Measurements from ENCODE around the gene EPHB2.

DNA sequence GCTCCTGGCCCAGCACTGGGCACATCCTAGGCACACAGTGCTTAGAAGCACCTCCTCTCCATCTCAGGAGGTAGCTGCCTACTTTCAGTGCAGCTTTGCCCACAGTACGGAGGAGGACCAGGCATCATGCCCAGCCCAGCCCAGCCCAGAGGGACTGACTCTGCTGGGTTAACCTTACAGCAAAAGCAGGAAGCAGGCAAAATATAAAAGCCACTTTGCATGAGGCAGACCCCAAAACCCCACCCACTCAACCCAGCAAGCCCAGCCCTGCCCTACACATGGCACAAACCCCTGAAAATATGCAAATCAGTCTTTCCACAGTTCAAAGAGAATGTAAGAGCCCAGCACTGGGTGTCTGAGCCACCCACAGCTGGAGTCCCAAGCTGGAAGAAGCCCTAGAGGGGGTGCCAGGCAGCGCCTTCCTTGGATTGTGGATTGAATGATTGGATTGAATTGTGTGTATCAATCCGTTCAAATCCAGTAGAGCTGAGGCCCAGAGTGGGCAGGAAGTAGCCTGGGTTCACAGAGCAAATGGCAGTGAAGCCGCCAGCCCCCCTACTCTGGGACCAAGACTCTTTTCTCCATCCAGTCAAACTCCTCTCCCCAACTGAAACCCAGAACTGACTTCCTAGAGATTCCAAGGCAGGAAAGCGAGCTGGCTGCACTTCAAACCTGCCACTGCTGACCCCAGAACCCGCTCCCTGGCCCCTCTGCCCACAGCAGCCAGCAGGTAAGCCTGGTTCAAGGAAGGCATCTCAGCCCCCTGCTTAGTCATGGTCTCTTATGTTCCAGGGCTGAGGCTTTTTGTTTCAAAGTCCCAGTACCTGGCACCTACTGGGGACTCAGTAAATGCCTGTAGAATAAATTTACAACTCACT, 144.3 kb downstream of the EPHB2 start:
- TF ChIP-seq, protein P1, sequence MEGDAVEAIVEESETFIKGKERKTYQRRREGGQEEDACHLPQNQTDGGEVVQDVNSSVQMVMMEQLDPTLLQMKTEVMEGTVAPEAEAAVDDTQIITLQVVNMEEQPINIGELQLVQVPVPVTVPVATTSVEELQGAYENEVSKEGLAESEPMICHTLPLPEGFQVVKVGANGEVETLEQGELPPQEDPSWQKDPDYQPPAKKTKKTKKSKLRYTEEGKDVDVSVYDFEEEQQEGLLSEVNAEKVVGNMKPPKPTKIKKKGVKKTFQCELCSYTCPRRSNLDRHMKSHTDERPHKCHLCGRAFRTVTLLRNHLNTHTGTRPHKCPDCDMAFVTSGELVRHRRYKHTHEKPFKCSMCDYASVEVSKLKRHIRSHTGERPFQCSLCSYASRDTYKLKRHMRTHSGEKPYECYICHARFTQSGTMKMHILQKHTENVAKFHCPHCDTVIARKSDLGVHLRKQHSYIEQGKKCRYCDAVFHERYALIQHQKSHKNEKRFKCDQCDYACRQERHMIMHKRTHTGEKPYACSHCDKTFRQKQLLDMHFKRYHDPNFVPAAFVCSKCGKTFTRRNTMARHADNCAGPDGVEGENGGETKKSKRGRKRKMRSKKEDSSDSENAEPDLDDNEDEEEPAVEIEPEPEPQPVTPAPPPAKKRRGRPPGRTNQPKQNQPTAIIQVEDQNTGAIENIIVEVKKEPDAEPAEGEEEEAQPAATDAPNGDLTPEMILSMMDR (conservative IDR thresholded peaks at IDR 0.05; ENCODE audit: low read depth, low read length) = no peak
- TF ChIP-seq, protein P2, sequence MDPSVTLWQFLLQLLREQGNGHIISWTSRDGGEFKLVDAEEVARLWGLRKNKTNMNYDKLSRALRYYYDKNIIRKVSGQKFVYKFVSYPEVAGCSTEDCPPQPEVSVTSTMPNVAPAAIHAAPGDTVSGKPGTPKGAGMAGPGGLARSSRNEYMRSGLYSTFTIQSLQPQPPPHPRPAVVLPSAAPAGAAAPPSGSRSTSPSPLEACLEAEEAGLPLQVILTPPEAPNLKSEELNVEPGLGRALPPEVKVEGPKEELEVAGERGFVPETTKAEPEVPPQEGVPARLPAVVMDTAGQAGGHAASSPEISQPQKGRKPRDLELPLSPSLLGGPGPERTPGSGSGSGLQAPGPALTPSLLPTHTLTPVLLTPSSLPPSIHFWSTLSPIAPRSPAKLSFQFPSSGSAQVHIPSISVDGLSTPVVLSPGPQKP (IDR thresholded peaks at IDR 0.05; ENCODE audit: borderline replicate concordance, low read depth, low read length) = no peak
- no peak for TF ChIP-seq RCOR1 (IDR thresholded peaks at IDR 0.05; ENCODE audit: insufficient replicate concordance, low read length)
- no peak for TF ChIP-seq POLR2A (IDR thresholded peaks at IDR 0.05; ENCODE audit: low read depth, low read length)
- no peak for TF ChIP-seq MAFK (IDR thresholded peaks at IDR 0.05; ENCODE audit: low read depth, low read length)
- no peak for TF ChIP-seq CEBPB (IDR thresholded peaks at IDR 0.05; ENCODE audit: low read depth, low read length)
- TF ChIP-seq FOS (IDR thresholded peaks at IDR 0.05; ENCODE audit: low read depth, low read length) = no peak
- TF ChIP-seq MAZ (IDR thresholded peaks at IDR 0.05; ENCODE audit: borderline replicate concordance, low read depth, low read length) = no peak
- TF ChIP-seq, protein P3, sequence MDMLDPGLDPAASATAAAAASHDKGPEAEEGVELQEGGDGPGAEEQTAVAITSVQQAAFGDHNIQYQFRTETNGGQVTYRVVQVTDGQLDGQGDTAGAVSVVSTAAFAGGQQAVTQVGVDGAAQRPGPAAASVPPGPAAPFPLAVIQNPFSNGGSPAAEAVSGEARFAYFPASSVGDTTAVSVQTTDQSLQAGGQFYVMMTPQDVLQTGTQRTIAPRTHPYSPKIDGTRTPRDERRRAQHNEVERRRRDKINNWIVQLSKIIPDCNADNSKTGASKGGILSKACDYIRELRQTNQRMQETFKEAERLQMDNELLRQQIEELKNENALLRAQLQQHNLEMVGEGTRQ (IDR thresholded peaks at IDR 0.05; ENCODE audit: low read depth, low read length) = no peak

Measured in IMR-90 (cell line).